ENCODE measurements around the gene PRDM11.

The PRDM11 gene

DNA sequence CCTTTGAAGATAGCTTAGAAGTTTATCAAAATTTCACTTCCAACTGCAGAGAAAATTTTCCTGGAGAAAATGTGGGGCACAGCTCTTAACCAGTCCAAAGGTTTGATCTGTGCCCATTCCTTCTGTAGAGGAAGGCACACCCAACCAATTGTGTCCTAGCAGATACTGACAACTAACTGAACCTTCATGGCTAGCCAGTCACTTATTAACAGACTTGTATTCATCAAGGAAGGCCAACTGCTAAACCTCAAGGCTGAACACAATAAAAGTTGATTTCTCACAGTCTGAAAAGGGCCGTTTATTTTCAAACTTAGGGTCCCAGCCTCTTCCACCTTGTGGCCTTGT lies 120.2 kb downstream of the PRDM11 start:
- DNase-seq, result no peak

DNA sequence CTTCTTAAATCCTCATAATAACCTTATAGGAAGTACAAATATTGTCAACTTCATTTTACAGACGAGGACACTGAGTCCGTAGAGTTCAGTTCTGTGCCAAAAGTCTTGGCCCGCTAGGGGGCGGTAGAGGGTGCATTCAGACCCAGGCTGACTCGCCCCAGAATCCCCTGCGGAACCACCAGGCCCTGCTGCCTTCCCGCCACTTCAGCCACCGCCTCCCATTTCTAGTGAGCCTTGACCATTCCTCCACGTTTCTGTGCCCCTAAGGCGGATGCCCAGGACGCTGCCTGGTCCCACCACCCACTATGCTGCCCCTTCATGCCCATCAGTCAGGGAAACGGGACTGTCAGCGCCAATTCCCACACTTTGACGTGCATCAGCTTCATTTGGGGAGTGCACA lies 120.6 kb downstream of the PRDM11 start:
- no peak for DNase-seq

DNA sequence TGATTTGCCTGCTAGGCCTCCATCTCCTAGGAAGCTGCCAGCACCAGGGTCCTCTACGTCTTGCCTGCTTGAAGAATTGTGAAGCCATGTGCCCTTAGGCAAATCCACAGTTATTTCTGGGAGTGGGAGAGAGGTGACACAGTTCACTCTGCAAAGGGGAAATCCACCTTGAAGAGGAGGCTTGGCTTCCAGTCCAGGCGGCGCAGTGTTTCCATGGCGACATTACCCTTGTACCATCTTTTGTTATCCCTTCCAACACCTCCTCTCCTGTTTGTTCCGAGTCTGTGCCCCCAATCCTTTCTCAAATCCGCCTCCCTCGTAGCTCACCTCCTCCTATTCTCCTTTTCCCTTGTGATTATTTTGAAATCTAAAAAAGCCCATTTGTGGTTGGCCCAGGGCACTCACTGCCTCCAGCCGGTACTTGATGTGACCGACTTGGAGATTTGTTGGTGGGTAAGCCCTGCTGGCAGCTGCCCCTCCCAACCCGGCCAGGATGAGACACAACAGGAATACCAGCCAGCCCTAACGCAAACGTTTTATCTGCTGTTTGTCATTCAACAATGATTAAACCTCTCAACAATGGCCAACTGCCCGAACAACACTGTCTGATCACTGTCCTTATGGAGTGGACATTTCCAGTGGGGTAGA lies 121.3 kb downstream of the PRDM11 start:
- DNase-seq, result no peak

GRCh38 chr11:45269678-45270077 lies 123.2 kb downstream of the PRDM11 start:
- no peak for DNase-seq

- DNase-seq, result no peak
Measured at GRCh38 chr11:45270946-45271716, 124.7 kb downstream of the PRDM11 start.

DNA sequence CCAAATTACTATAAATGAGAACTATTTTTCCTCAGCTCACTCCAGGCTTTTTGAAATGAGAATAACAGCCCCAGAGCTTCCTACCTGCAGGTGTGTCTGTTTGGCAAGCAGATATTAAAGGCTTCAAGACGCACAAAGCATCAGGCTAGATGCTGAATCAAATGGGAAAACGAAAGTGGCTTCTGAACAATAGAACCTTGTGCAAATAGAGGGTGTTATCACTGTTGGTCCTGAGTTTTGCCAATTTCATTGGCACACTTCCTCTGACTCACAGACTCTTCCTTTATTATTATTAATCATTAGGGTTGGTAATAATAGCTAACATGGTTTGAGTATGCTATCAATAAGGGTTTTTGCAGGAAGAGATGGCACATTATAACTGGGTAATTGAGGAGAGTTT lies 126.3 kb downstream of the PRDM11 start:
- DNase-seq, result no peak

GRCh38 chr11:45273509-45273908 lies 127.1 kb downstream of the PRDM11 start:
- no peak for DNase-seq

DNA sequence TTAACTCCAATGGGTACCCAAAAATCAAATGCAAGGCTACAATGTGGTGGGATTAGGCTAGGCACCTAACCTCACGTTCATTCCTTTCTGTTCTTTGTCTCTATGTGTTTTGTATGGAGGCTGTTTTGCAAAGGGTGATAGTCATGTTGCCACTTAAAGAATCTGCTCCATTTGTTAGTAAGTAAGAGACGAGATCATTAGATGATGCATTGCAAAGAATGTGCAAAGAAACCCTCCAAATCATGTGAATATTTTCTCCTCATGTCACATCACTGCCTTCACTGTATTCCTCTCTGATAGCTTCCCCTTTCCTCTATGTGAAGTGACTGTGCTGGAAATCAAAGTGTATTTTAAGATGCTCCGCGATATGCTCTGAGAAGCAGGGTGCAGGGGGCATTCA lies 127.8 kb downstream of the PRDM11 start:
- no peak for DNase-seq

DNA sequence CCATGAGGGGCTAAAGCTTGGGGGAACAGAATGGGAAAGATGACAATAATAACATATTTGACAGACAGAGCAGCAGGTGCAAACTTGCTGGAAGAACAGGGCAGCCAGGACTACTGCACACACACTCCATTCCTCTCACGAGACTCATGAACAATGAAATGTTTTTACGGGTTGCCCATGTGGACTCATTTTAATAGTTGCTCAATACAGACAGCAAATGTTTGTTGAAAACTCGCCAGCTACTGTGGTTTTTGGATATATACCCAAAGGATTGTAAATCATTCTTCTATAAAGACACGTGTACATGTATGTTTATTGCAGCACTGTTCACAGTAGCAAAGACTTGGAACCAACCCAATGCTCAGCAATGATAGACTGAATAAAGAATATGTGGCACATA lies 129.4 kb downstream of the PRDM11 start:
- no peak for DNase-seq

- DNase-seq, result no peak
Measured at GRCh38 chr11:45278714-45279113, 132.3 kb downstream of the PRDM11 start.

GRCh38 chr11:45279645-45280044 lies 133.2 kb downstream of the PRDM11 start:
- DNase-seq, result no peak

DNA sequence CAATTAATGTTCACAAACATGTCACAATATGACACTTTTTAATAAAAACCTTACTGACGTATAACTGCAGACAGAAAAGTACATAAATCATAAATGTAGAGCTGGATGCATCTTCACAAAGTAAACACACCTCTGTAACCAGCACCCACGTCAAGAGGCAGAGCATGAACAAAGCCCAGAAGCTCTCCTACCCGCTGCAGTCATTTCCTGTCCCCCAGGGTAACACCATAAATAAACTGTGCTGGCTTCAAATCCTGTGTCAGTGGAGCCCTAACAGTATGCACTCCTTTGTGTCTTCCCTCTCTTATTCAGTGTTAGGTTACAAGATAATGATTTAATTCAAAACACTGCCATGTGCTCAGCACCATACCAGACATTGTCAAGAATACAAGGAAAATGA lies 134.0 kb downstream of the PRDM11 start:
- no peak for DNase-seq

DNA sequence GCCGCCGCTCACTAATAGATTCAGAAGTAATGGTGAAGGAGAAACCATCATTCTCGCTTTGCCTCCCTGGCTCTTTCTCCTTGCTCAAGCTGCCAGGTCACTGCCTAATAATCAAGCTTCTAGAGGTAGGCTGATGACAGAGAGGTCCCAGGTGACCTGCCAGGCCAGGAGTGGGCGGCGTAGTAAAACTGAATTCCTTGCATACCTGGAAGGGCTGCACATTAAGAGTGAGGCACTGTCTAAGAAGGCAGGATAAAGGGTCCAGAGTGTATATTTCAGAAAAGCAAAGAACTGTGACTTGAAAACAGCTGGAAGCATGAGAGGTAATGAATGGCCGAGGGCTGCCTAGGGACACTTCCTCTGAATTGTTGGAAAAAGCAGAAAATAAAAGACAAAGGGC lies 135.6 kb downstream of the PRDM11 start:
- DNase-seq, result no peak

All from SW 1271 (cell line).